Neural progenitor cell (in vitro differentiated cells): ENCODE results near the gene RIPOR3. TPM values are rescaled to one million over a fixed set of nuclear protein-coding genes. Genes with fewer than 3 reads are reported as not detected.

Experiments used
- DNase-seq: peaks from one replicate; pipeline ENCODE4 v3.0.0-alpha.2; 2016; ENCODE audit warnings: low spot score
- H2AFZ ChIP-seq: fragments of 200-600 bp; sonication (generic); replicated peaks from 2 replicates; pipeline ENCODE4 v1.6.1; 2016; ENCODE audit warnings: antibody characterized with exemption
- H3F3A ChIP-seq: fragments of 200-600 bp; sonication (generic); 2 replicates; pipeline ENCODE4 v1.6.1; 2016; ENCODE audit warnings: antibody characterized with exemption, low read depth
- H3K27ac ChIP-seq: fragments of 200-600 bp; sonication (generic); 2 replicates; pipeline ENCODE4 v1.5.1; 2016; ENCODE audit warnings: mild to moderate bottlenecking
- H3K27me3 ChIP-seq: fragments of 200-600 bp; sonication (generic); 2 replicates; pipeline ENCODE4 v1.6.1; 2016; ENCODE audit warnings: mild to moderate bottlenecking, moderate library complexity
- H3K36me3 ChIP-seq: fragments of 200-600 bp; sonication (generic); 2 replicates; pipeline ENCODE4 v1.5.1; 2016
- H3K4me1 ChIP-seq: fragments of 200-600 bp; sonication (generic); 2 replicates; pipeline ENCODE4 v1.6.1; 2016; ENCODE audit warnings: mixed run types
- H3K4me2 ChIP-seq: fragments of 200-600 bp; sonication (generic); 2 replicates; pipeline ENCODE4 v1.6.1; 2016
- H3K4me3 ChIP-seq: fragments of 200-600 bp; sonication (generic); 2 replicates; pipeline ENCODE4 v1.5.1; 2016
- H3K79me2 ChIP-seq: fragments of 200-600 bp; sonication (generic); 2 replicates; pipeline ENCODE4 v1.6.1; 2016; ENCODE audit warnings: low read depth
- H3K9ac ChIP-seq: fragments of 200-600 bp; sonication (generic); 2 replicates; pipeline ENCODE4 v1.6.1; 2016
- H3K9me3 ChIP-seq: fragments of 200-600 bp; sonication (generic); 2 replicates; pipeline ENCODE4 v1.5.1; 2016; ENCODE audit warnings: low read depth
- H4K20me1 ChIP-seq: fragments of 200-600 bp; sonication (generic); 2 replicates; pipeline ENCODE4 v1.6.1; 2016; ENCODE audit warnings: low read depth
- H3K27ac Mint-ChIP-seq: 3 replicates; pipeline ENCODE4 v1.8.0; 2021; ENCODE audit warnings: mixed read lengths
- H3K27me3 Mint-ChIP-seq: 2 replicates; pipeline ENCODE4 v1.8.0; 2022; ENCODE audit warnings: low read depth, mild to moderate bottlenecking, inconsistent platforms, moderate library complexity, mixed read lengths; ENCODE audit not compliant: insufficient read depth
- H3K36me3 Mint-ChIP-seq: 3 replicates; pipeline ENCODE4 v1.8.0; 2021; ENCODE audit warnings: mixed read lengths
- H3K4me1 Mint-ChIP-seq: 3 replicates; pipeline ENCODE4 v1.8.0; 2021; ENCODE audit warnings: mixed read lengths
- H3K4me3 Mint-ChIP-seq: 3 replicates; pipeline ENCODE4 v1.8.0; 2021; ENCODE audit warnings: mild to moderate bottlenecking, moderate library complexity, mixed read lengths
- H3K9me3 Mint-ChIP-seq: 3 replicates; pipeline ENCODE4 v1.8.0; 2020; ENCODE audit warnings: mixed read lengths
- CTCF ChIP-seq: fragments of 200-600 bp; sonication (generic); IDR thresholded peaks from 2 replicates; pipeline ENCODE4 v1.5.1; 2017; ENCODE audit warnings: antibody characterized with exemption, mild to moderate bottlenecking
- EZH2 ChIP-seq: fragments of 200-600 bp; sonication (generic); IDR thresholded peaks from 2 replicates; pipeline ENCODE4 v1.6.1; 2017; ENCODE audit warnings: antibody characterized with exemption, mild to moderate bottlenecking, moderate library complexity
- EZH2phosphoT487 ChIP-seq: fragments of 200-600 bp; sonication (generic); IDR thresholded peaks from 2 replicates; pipeline ENCODE4 v1.6.1; 2017; ENCODE audit warnings: antibody characterized with exemption
- total RNA-seq: library from RNA; depleted of rRNA; stranded (reverse); fragments of >200 nt; gene quantifications from 2 replicates; pipeline ENCODE4 v1.2.3, GENCODE V29; 2015; ENCODE audit warnings: low replicate concordance

The RIPOR3 gene
- total RNA-seq, 1 donor from 2014 or later = 1.2 TPM

- Mint-ChIP-seq H3K4me3 (peak overlapping the region; percentile 76), H3K9me3 (no peaks in the 10 kb centered on the region), H3K36me3 (no peaks in the 10 kb centered on the region), H3K4me1 (peaks cover 35% of the 10 kb centered on the region), H3K27me3 (peaks cover 8% of the 10 kb centered on the region), H3K27ac (peak overlapping the region; percentile 72)
- Histone ChIP-seq H3K9me3 (no peaks in the 10 kb centered on the region), H2AFZ (peak overlapping the region; percentile 97), H3K27ac (no peak overlapping the region), H3F3A (peaks cover 32% of the 10 kb centered on the region), H3K9ac (no peak overlapping the region), H3K4me3 (peak overlapping the region; percentile 44), H3K36me3 (no peaks in the 10 kb centered on the region), H3K79me2 (no peaks in the 10 kb centered on the region), H4K20me1 (no peaks in the 10 kb centered on the region), H3K27me3 (no peaks in the 10 kb centered on the region), H3K4me1 (peaks cover 28% of the 10 kb centered on the region), H3K4me2 (peak overlapping the region; percentile 87)
- peak; percentile 60 for DNase-seq
- TF ChIP-seq EZH2phosphoT487 (no peak), EZH2 (peak; percentile 32)
Measured at GRCh38 chr20:50691573-50692551, 520 bp upstream of the RIPOR3 start.

DNA sequence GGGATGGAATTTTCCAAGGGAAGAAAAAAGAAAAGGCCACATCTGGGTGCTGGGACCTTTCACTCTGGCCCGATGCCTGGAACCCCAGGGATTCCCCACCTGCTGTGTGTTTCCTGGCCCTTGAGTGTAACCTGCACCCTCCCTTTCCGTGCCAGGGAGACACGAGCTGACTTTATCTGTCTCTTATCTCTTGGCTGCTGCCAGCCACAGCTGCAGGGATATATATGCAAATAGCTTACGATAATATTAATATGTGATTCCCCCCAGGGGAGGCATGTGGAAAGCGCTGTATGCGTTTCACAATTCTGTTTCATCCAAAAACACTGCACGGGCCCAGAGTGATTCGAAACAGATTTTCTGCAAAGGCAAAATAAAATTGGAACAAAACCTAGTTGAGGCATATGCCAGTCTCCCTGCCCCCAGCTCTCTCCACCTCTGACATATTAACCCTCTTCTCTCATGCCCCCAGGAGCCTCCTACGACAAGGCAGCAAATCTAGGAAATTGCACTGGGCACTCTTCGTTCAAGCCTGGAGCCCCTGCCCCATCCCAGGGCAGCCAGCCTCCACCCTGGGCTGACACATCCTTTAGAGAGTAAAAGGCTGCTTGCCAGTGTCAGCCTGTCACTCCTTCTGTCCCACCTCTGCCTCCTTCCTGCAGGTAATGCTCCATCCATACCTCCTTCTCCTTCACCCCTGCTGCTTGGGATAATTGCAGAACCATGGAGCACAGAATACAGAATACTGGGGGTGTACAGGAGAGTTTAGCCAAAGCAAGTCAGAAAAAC is 1.3 kb downstream of the RIPOR3 start:
- Histone ChIP-seq H3K27ac (no peak overlapping the region), H3K9ac (no peak overlapping the region), H3K79me2 (no peaks in the 10 kb centered on the region), H3K4me1 (peaks cover 28% of the 10 kb centered on the region), H3K36me3 (no peaks in the 10 kb centered on the region), H3F3A (peaks cover 27% of the 10 kb centered on the region), H3K4me2 (peak overlapping the region; percentile 87), H3K4me3 (peak overlapping the region; percentile 44), H3K27me3 (no peaks in the 10 kb centered on the region), H3K9me3 (no peaks in the 10 kb centered on the region), H2AFZ (no peak overlapping the region), H4K20me1 (no peaks in the 10 kb centered on the region)
- no peak for DNase-seq
- TF ChIP-seq CTCF (no peak), EZH2phosphoT487 (no peak)
- Mint-ChIP-seq H3K4me3 (peak overlapping the region; percentile 73), H3K27ac (no peak overlapping the region), H3K27me3 (peaks cover 8% of the 10 kb centered on the region), H3K36me3 (no peaks in the 10 kb centered on the region), H3K4me1 (peaks cover 35% of the 10 kb centered on the region), H3K9me3 (no peaks in the 10 kb centered on the region)

GRCh38 chr20:50688256-50688975 is 2.9 kb downstream of the RIPOR3 start:
- H3K27me3 Mint-ChIP-seq = peaks cover 10% of the 10 kb centered on the region
- no peak overlapping the region for H2AFZ ChIP-seq
- no peaks in the 10 kb centered on the region for H4K20me1 ChIP-seq
- DNase-seq = no peak
- peaks cover 31% of the 10 kb centered on the region for H3K4me1 Mint-ChIP-seq
- H3K79me2 ChIP-seq = no peaks in the 10 kb centered on the region
- no peak overlapping the region for H3K9ac ChIP-seq
- H3K27ac Mint-ChIP-seq = no peak overlapping the region
- H3K4me3 ChIP-seq = no peak overlapping the region
- no peaks in the 10 kb centered on the region for H3K27me3 ChIP-seq
- TF ChIP-seq EZH2phosphoT487 (no peak), EZH2 (no peak), CTCF (no peak)
- H3K36me3 Mint-ChIP-seq = no peaks in the 10 kb centered on the region
- H3K9me3 Mint-ChIP-seq = no peaks in the 10 kb centered on the region
- peaks cover 28% of the 10 kb centered on the region for H3K4me1 ChIP-seq
- no peaks in the 10 kb centered on the region for H3K36me3 ChIP-seq
- no peak overlapping the region for H3K4me2 ChIP-seq
- no peak overlapping the region for H3K27ac ChIP-seq
- H3F3A ChIP-seq = peaks cover 27% of the 10 kb centered on the region
- H3K9me3 ChIP-seq = no peaks in the 10 kb centered on the region
- no peak overlapping the region for H3K4me3 Mint-ChIP-seq
